Measurements from ENCODE around the gene RPP25. TPM values are rescaled to one million over a fixed set of nuclear protein-coding genes. Genes with fewer than 3 reads are reported as not detected.

Gene RPP25
- total RNA-seq, 1 experiment from 2014 or later, result 31.3 TPM

- peak; percentile 69; the same call in 1 of the 2 replicates for TF ChIP-seq FOXP1 (CRISPR knock-in tag; IDR thresholded peaks at IDR 0.05; ENCODE audit: borderline replicate concordance)
- TF ChIP-seq, protein P1, sequence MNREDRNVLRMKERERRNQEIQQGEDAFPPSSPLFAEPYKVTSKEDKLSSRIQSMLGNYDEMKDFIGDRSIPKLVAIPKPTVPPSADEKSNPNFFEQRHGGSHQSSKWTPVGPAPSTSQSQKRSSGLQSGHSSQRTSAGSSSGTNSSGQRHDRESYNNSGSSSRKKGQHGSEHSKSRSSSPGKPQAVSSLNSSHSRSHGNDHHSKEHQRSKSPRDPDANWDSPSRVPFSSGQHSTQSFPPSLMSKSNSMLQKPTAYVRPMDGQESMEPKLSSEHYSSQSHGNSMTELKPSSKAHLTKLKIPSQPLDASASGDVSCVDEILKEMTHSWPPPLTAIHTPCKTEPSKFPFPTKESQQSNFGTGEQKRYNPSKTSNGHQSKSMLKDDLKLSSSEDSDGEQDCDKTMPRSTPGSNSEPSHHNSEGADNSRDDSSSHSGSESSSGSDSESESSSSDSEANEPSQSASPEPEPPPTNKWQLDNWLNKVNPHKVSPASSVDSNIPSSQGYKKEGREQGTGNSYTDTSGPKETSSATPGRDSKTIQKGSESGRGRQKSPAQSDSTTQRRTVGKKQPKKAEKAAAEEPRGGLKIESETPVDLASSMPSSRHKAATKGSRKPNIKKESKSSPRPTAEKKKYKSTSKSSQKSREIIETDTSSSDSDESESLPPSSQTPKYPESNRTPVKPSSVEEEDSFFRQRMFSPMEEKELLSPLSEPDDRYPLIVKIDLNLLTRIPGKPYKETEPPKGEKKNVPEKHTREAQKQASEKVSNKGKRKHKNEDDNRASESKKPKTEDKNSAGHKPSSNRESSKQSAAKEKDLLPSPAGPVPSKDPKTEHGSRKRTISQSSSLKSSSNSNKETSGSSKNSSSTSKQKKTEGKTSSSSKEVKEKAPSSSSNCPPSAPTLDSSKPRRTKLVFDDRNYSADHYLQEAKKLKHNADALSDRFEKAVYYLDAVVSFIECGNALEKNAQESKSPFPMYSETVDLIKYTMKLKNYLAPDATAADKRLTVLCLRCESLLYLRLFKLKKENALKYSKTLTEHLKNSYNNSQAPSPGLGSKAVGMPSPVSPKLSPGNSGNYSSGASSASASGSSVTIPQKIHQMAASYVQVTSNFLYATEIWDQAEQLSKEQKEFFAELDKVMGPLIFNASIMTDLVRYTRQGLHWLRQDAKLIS (CRISPR knock-in tag; IDR thresholded peaks at IDR 0.05; ENCODE audit: borderline replicate concordance), result no peak
- TF ChIP-seq KAT7 (CRISPR knock-in tag; IDR thresholded peaks at IDR 0.05; ENCODE audit: borderline replicate concordance), result peak; percentile 93; the same call in 1 of the 2 replicates
- TF ChIP-seq ZNF263 (CRISPR knock-in tag; IDR thresholded peaks at IDR 0.05; ENCODE audit: low read depth), result 0 out of 2 replicates have a peak, but pooled peaks have one; percentile 30
- TF ChIP-seq, protein P2, sequence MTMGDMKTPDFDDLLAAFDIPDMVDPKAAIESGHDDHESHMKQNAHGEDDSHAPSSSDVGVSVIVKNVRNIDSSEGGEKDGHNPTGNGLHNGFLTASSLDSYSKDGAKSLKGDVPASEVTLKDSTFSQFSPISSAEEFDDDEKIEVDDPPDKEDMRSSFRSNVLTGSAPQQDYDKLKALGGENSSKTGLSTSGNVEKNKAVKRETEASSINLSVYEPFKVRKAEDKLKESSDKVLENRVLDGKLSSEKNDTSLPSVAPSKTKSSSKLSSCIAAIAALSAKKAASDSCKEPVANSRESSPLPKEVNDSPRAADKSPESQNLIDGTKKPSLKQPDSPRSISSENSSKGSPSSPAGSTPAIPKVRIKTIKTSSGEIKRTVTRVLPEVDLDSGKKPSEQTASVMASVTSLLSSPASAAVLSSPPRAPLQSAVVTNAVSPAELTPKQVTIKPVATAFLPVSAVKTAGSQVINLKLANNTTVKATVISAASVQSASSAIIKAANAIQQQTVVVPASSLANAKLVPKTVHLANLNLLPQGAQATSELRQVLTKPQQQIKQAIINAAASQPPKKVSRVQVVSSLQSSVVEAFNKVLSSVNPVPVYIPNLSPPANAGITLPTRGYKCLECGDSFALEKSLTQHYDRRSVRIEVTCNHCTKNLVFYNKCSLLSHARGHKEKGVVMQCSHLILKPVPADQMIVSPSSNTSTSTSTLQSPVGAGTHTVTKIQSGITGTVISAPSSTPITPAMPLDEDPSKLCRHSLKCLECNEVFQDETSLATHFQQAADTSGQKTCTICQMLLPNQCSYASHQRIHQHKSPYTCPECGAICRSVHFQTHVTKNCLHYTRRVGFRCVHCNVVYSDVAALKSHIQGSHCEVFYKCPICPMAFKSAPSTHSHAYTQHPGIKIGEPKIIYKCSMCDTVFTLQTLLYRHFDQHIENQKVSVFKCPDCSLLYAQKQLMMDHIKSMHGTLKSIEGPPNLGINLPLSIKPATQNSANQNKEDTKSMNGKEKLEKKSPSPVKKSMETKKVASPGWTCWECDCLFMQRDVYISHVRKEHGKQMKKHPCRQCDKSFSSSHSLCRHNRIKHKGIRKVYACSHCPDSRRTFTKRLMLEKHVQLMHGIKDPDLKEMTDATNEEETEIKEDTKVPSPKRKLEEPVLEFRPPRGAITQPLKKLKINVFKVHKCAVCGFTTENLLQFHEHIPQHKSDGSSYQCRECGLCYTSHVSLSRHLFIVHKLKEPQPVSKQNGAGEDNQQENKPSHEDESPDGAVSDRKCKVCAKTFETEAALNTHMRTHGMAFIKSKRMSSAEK (CRISPR knock-in tag; IDR thresholded peaks at IDR 0.05; ENCODE audit: borderline replicate concordance), result no peak
- no peak for TF ChIP-seq NR1H2 (CRISPR knock-in tag; IDR thresholded peaks at IDR 0.05)
- TF ChIP-seq, protein P3, sequence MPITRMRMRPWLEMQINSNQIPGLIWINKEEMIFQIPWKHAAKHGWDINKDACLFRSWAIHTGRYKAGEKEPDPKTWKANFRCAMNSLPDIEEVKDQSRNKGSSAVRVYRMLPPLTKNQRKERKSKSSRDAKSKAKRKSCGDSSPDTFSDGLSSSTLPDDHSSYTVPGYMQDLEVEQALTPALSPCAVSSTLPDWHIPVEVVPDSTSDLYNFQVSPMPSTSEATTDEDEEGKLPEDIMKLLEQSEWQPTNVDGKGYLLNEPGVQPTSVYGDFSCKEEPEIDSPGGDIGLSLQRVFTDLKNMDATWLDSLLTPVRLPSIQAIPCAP (CRISPR knock-in tag; IDR thresholded peaks at IDR 0.05), result no peak
- TF ChIP-seq, protein P4, sequence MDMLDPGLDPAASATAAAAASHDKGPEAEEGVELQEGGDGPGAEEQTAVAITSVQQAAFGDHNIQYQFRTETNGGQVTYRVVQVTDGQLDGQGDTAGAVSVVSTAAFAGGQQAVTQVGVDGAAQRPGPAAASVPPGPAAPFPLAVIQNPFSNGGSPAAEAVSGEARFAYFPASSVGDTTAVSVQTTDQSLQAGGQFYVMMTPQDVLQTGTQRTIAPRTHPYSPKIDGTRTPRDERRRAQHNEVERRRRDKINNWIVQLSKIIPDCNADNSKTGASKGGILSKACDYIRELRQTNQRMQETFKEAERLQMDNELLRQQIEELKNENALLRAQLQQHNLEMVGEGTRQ (CRISPR knock-in tag; IDR thresholded peaks at IDR 0.05), result no peak
- TF ChIP-seq, protein P5, sequence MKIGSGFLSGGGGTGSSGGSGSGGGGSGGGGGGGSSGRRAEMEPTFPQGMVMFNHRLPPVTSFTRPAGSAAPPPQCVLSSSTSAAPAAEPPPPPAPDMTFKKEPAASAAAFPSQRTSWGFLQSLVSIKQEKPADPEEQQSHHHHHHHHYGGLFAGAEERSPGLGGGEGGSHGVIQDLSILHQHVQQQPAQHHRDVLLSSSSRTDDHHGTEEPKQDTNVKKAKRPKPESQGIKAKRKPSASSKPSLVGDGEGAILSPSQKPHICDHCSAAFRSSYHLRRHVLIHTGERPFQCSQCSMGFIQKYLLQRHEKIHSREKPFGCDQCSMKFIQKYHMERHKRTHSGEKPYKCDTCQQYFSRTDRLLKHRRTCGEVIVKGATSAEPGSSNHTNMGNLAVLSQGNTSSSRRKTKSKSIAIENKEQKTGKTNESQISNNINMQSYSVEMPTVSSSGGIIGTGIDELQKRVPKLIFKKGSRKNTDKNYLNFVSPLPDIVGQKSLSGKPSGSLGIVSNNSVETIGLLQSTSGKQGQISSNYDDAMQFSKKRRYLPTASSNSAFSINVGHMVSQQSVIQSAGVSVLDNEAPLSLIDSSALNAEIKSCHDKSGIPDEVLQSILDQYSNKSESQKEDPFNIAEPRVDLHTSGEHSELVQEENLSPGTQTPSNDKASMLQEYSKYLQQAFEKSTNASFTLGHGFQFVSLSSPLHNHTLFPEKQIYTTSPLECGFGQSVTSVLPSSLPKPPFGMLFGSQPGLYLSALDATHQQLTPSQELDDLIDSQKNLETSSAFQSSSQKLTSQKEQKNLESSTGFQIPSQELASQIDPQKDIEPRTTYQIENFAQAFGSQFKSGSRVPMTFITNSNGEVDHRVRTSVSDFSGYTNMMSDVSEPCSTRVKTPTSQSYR (CRISPR knock-in tag; IDR thresholded peaks at IDR 0.05), result no peak
- no peak for TF ChIP-seq EMX1 (CRISPR knock-in tag; IDR thresholded peaks at IDR 0.05)
- TF ChIP-seq NR2C2 (CRISPR knock-in tag; IDR thresholded peaks at IDR 0.05), result no peak
- no peak for TF ChIP-seq ZNF425 (CRISPR knock-in tag; conservative IDR thresholded peaks at IDR 0.05)
- TF ChIP-seq, protein P6, sequence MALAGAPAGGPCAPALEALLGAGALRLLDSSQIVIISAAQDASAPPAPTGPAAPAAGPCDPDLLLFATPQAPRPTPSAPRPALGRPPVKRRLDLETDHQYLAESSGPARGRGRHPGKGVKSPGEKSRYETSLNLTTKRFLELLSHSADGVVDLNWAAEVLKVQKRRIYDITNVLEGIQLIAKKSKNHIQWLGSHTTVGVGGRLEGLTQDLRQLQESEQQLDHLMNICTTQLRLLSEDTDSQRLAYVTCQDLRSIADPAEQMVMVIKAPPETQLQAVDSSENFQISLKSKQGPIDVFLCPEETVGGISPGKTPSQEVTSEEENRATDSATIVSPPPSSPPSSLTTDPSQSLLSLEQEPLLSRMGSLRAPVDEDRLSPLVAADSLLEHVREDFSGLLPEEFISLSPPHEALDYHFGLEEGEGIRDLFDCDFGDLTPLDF (CRISPR knock-in tag; IDR thresholded peaks at IDR 0.05), result no peak
- TF ChIP-seq TP53 (CRISPR knock-in tag; IDR thresholded peaks at IDR 0.05), result 0 out of 2 replicates have a peak, but pooled peaks have one; percentile 0
- no peak for TF ChIP-seq JAZF1 (CRISPR knock-in tag; IDR thresholded peaks at IDR 0.05)
- TF ChIP-seq ZNF232 (CRISPR knock-in tag; IDR thresholded peaks at IDR 0.05), result no peak
- TF ChIP-seq, protein P7, sequence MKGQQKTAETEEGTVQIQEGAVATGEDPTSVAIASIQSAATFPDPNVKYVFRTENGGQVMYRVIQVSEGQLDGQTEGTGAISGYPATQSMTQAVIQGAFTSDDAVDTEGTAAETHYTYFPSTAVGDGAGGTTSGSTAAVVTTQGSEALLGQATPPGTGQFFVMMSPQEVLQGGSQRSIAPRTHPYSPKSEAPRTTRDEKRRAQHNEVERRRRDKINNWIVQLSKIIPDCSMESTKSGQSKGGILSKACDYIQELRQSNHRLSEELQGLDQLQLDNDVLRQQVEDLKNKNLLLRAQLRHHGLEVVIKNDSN (CRISPR knock-in tag; IDR thresholded peaks at IDR 0.05), result no peak
- peak; percentile 35; the same call in 1 of the 2 replicates for TF ChIP-seq SMAD4 (CRISPR knock-in tag; IDR thresholded peaks at IDR 0.05)
Measured at GRCh38 chr15:74906450-74907162, 50.0 kb downstream of the RPP25 start, which contains the start of gene FAM219B (continued).

All from WTC11 (cell line).